ENCODE measurements around the gene TSPAN5. TPM values are rescaled to one million over a fixed set of nuclear protein-coding genes. Genes with fewer than 3 reads are reported as not detected.
A peak's percentile ranks its signal among the peaks of the same experiment; 100 is the strongest.

The TSPAN5 gene
- total and polyA plus RNA-seq, 2 of the 4 experiments (the other 2 are of a cell fraction) = 64.8 to 79.6 TPM

DNA sequence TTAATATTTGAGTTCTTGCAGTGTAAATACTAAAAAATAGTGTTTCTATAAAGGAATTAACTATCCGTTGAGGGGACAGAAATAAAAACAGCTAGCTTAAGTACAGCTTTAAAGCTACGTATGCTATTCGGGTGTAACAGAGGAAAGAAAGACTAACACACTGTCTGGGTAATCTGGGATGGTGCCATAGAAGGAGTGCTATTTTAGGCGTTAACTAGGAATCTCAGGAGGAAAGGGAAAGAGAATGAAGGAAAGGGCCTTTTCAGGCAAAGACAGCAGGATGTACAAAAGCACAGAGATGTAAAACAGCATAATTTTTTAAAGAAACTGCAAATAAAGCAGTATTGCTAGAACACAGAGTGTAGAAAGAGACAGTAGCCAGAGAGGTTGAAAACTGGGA lies 235.4 kb downstream of the TSPAN5 start (continued):
- no peak for TF ChIP-seq MAZ (IDR thresholded peaks at IDR 0.05; ENCODE audit: borderline replicate concordance, low read depth, low read length)
- TF ChIP-seq CHD1 (IDR thresholded peaks at IDR 0.05; ENCODE audit: low read depth, low read length) = no peak
- TF ChIP-seq CEBPB (IDR thresholded peaks at IDR 0.05; ENCODE audit: low read depth, low read length) = no peak

GRCh38 chr4:98421111-98421510 lies 237.3 kb downstream of the TSPAN5 start:
- Histone ChIP-seq H2BK120ac (ENCODE audit: low read depth, low read length) (peak overlapping the region; percentile 47; the same call in 1 of the 2 replicates), H4K91ac (ENCODE audit: insufficient read depth, low read depth, low read length) (no peak overlapping the region), H3K9me1 (ENCODE audit: insufficient read depth, low read length) (no peaks in the 10 kb centered on the region), H2BK5ac (ENCODE audit: low read depth, low read length, poor library complexity, severe bottlenecking) (peak overlapping the region; percentile 86), H2AK5ac (ENCODE audit: low read depth, low read length) (no peak overlapping the region), H3K79me1 (ENCODE audit: low read depth in 1 of 2, low read length in 2 of 2) (peaks cover 0 to 8% of the 10 kb centered on the region in 2 experiments; a peak in 2 of 4 replicates), H3K27ac (ENCODE audit: insufficient read depth, low read length) (no peak overlapping the region), H3K4me3 (ENCODE audit: insufficient read depth, low read depth, low read length) (no peak overlapping the region), H3K18ac (ENCODE audit: low read depth, low read length) (peak overlapping the region; percentile 89; the same call in 1 of the 2 replicates), H3K36me3 (ENCODE audit: control insufficient read depth, insufficient read depth, low read length) (peaks cover 4% of the 10 kb centered on the region; the same call in 1 of the 2 replicates), H4K5ac (ENCODE audit: low read depth, low read length) (no peak overlapping the region; the same call in 1 of the 2 replicates), H3K23ac (ENCODE audit: low read depth, low read length) (no peak overlapping the region), H3K14ac (replicated peaks; ENCODE audit: low read depth, low read length) (no peak overlapping the region), H4K8ac (ENCODE audit: low read depth in 2 of 2, low read length in 2 of 2) (peak overlapping the region in 1 of 2 experiments; percentile 77; a peak in 2 of 4 replicates), H2AK9ac (replicated peaks; ENCODE audit: low read depth, low read length, poor library complexity) (no peak overlapping the region), H3K9me3 (ENCODE audit: control insufficient read depth, insufficient read depth, low read length) (no peaks in the 10 kb centered on the region; the same call in 1 of the 2 replicates), H3K4me2 (ENCODE audit: low read depth, low read length) (peak overlapping the region; percentile 70; the same call in 1 of the 2 replicates), H2BK15ac (ENCODE audit: low read depth, low read length) (peak overlapping the region; percentile 30; the same call in 1 of the 3 replicates), H2BK20ac (ENCODE audit: low read depth, low read length) (no peak overlapping the region), H3K27me3 (ENCODE audit: control insufficient read depth, insufficient read depth, low read length) (no peaks in the 10 kb centered on the region), H4K20me1 (ENCODE audit: insufficient read depth, low read length) (no peaks in the 10 kb centered on the region), H3K4me1 (ENCODE audit: control insufficient read depth, insufficient read depth, low read length) (peaks cover 6% of the 10 kb centered on the region), H3K56ac (ENCODE audit: extremely low read depth, insufficient read depth, low read length) (no peak overlapping the region), H3K4ac (ENCODE audit: low read depth, low read length) (peak overlapping the region; percentile 2; the same call in 1 of the 2 replicates), H3K9ac (ENCODE audit: low read depth, low read length) (no peak overlapping the region), H2AFZ (replicated peaks; ENCODE audit: low read length, poor library complexity) (no peak overlapping the region)
- ATAC-seq (ENCODE audit: low read depth) (peak; percentile 82), DNase-seq (peak; percentile 77)
- intact Hi-C loops (cut with micrococcal nuclease) = no loop called here
- ChIA-PET POLR2A (ENCODE audit: unreplicated experiment) (no interaction called here), CTCF (interaction anchor here (1.1 kb wide), 1 partner anchor 21 kb away, joined by 3 read pairs; no protein-coding TSS in a partner anchor)
- no CpG with 5 or more reads among the region's 5 CpGs for WGBS, 2 experiments (ENCODE audit: extremely low coverage in 2 of 2, insufficient read length in 1 of 2)
- in situ Hi-C loops (cut with MboI; ENCODE audit: low sequenced_read_pairs) = no loop called here
- BruUV-seq (replicated peaks) = no TSS peak
- dilution Hi-C loops (cut with HindIII; ENCODE audit: low sequenced_read_pairs, unreplicated experiment) = no loop called here
- TF ChIP-seq CEBPB (IDR thresholded peaks at IDR 0.05; ENCODE audit: low read depth, low read length) (no peak), MAZ (IDR thresholded peaks at IDR 0.05; ENCODE audit: borderline replicate concordance, low read depth, low read length) (no peak), USF2 (IDR thresholded peaks at IDR 0.05; ENCODE audit: low read depth, low read length) (no peak), MAFK (IDR thresholded peaks at IDR 0.05; ENCODE audit: low read depth, low read length) (no peak), NFE2L2 (IDR thresholded peaks at IDR 0.05; ENCODE audit: low read depth, low read length) (no peak), POLR2A (IDR thresholded peaks at IDR 0.05; ENCODE audit: low read depth, low read length) (no peak), BHLHE40 (IDR thresholded peaks at IDR 0.05; ENCODE audit: low read depth, low read length) (no peak), RFX5 (IDR thresholded peaks at IDR 0.05; ENCODE audit: low read depth, low read length) (no peak), ELK1 (IDR thresholded peaks at IDR 0.05; ENCODE audit: borderline replicate concordance, low read depth, low read length) (no peak), MXI1 (IDR thresholded peaks at IDR 0.05; ENCODE audit: borderline replicate concordance, low read depth, low read length) (no peak), RCOR1 (IDR thresholded peaks at IDR 0.05; ENCODE audit: insufficient replicate concordance, low read length) (no peak), FOS (IDR thresholded peaks at IDR 0.05; ENCODE audit: low read depth, low read length) (no peak), RAD21 (IDR thresholded peaks at IDR 0.05; ENCODE audit: low read length) (no peak), CHD1 (IDR thresholded peaks at IDR 0.05; ENCODE audit: low read depth, low read length) (no peak)

Data from IMR-90 (cell line).